IPS-NIHi7 (cell line): Measurements from ENCODE around the gene EXPH5.

Experiments
- DNase-seq: peaks from one replicate; pipeline ENCODE4 v3.0.0; 2012; ENCODE audit warnings: mixed read lengths; ENCODE audit errors: extremely low spot score

EXPH5 gene

DNA sequence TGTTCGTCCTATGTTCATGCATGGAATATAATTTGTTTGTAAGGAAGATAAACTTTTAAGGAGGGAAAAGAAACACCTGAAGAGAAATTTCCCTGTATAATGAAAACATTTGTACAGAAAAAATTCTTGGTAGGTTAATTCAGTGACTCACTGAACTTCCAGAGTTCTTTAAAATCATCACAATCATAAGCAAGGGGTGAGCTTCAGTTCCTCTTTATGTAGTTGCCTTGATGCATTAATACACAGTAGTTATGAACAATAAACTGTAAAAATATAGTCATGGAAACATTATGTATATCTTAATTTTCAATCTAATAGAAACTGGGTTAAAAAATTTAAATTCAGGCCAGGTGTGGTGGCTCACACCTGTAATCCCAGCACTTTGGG is 125.1 kb downstream of the EXPH5 start:
- no peak for DNase-seq

DNA sequence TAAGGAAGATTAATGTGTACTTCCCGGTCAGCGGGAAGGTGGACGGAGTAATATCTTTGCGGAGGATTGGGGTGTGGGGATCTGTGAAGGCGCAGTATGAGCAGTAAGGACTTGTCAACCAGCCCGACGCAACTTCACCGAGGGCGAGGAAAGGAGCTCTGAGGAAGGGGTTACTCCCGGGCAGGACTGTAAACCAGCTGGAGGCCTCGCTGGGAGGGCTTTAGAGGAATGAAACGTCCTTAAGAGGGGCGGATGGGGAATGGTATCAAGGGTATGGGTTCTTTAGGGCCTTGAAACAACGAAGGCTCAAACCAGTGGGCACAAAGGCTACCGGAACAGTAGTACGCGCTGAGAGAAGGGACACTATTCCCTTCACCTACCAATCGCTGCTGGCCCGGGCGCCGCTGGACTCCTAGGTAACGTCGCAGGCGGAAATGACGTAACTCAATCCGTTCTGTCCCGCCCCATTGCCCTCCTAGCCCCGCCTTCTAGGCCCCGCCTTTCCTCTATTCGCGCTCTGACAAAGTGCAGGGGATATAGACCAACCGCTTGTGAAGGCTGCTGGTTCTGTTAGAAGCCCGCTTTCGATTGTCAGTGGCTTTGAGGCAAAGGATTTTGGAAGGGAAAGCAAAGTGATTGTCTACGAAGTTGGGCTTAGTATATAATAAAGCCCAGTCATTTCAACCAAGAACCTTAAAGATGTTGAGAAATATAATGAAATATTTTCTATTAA is 126.3 kb downstream of the EXPH5 start, which contains the start of gene C11orf65:
Gene C11orf65, minus strand, starts transcription at position 439 of the 733 bp plus-strand sequence. CDS start 5,970 bp downstream, outside the sequence.
- DNase-seq, result peak; percentile 96

DNA sequence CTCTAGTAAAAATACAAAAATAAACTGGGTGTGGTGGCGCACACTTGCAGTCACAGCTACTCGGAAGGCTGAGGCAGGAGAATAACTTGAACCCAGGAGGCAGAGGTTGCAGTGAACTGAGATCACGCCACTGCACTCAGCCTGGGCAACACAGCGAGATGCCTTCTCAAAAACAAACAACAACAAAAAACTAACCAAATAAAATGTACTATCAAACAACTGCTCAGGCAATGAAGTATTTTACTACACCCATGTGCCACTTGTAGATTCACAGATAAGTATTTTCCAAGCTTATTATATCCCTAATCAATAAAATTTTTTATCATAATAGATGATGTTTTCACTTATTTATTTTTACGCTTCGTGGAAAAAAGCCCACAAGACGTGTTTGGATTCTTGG is 127.2 kb downstream of the EXPH5 start:
- no peak for DNase-seq
